Measurements from ENCODE around the gene SH3BP1. TPM values are rescaled to one million over a fixed set of nuclear protein-coding genes. Genes with fewer than 3 reads are reported as not detected.

Gene SH3BP1
- total and polyA plus RNA-seq, 4 donors, result 14.8 to 20.2 (median 18.0) TPM

GRCh38 chr22:37686002-37686982, 46.8 kb downstream of the SH3BP1 start, which contains the start of gene NOL12:
TSS of gene NOL12 (plus strand) at chr22:37686343. CDS start at chr22:37686393, 50 bp downstream.
- H3K4me1 ChIP-seq (ENCODE audit: control insufficient read depth in 5 of 5, insufficient read depth in 5 of 5, low read length in 5 of 5), result peaks cover 0 to 10% (median 4%) of the 10 kb centered on the region in 5 donors
- peak within 1 kb of the TSS; percentile 77 to 92 for H3K27ac ChIP-seq (ENCODE audit: low read depth in 1 of 2, low read length in 1 of 2)
- ATAC-seq (ENCODE audit: insufficient read depth, low FRiP score) (peak; percentile 86), DNase-seq (peak; percentile 90 to 95 (median 93))
- H3K27me3 ChIP-seq (ENCODE audit: control insufficient read depth in 3 of 3, insufficient read depth in 3 of 3, low read length in 2 of 3), result no peaks in the 10 kb centered on the region
- peak within 1 kb of the TSS; percentile 91 for H3K4me3 ChIP-seq
- WGBS, 2 donors, result 2 to 4% methylated on average over 52 to 62 of the region's 62 CpGs
- H3K9ac ChIP-seq (ENCODE audit: insufficient read depth in 1 of 2, low read length in 2 of 2), result peak within 1 kb of the TSS; percentile 50 to 71
- H3K9me3 ChIP-seq (ENCODE audit: control insufficient read depth in 4 of 4, insufficient read depth in 3 of 4, low read length in 3 of 4), result no peaks in the 10 kb centered on the region
- peaks cover 0 to 24% (median 9%) of the 10 kb centered on the region in 4 donors for H3K36me3 ChIP-seq (ENCODE audit: control insufficient read depth in 4 of 4, insufficient read depth in 4 of 4, low read length in 4 of 4)
- TF ChIP-seq CTCF (IDR thresholded peaks at IDR 0.05; ENCODE audit: control extremely low read depth, extremely low read depth), result no peak

- no peaks in the 10 kb centered on the region for H3K27me3 ChIP-seq (ENCODE audit: control insufficient read depth in 3 of 3, insufficient read depth in 3 of 3, low read length in 2 of 3)
- H3K4me1 ChIP-seq (ENCODE audit: control insufficient read depth in 5 of 5, insufficient read depth in 5 of 5, low read length in 5 of 5), result peaks cover 0 to 9% (median 4%) of the 10 kb centered on the region in 5 donors
- no peak overlapping the region for H3K27ac ChIP-seq (ENCODE audit: low read depth in 1 of 2, low read length in 1 of 2)
- TF ChIP-seq CTCF (IDR thresholded peaks at IDR 0.05; ENCODE audit: control extremely low read depth, extremely low read depth), result no peak
- H3K4me3 ChIP-seq, result no peak overlapping the region
- WGBS, 2 donors, result 94% methylated on average over 7 of the region's 7 CpGs
- ATAC-seq (ENCODE audit: insufficient read depth, low FRiP score), result no peak
- no peak overlapping the region for H3K9ac ChIP-seq (ENCODE audit: insufficient read depth in 1 of 2, low read length in 2 of 2)
- no peaks in the 10 kb centered on the region for H3K9me3 ChIP-seq (ENCODE audit: control insufficient read depth in 4 of 4, insufficient read depth in 3 of 4, low read length in 3 of 4)
- no peak for DNase-seq
- peaks cover 11 to 49% (median 15%) of the 10 kb centered on the region in 4 donors for H3K36me3 ChIP-seq (ENCODE audit: control insufficient read depth in 4 of 4, insufficient read depth in 4 of 4, low read length in 4 of 4)
Measured at GRCh38 chr22:37690407-37690806, 50.9 kb downstream of the SH3BP1 start.

GRCh38 chr22:37690901-37691504, 51.5 kb downstream of the SH3BP1 start:
- Histone ChIP-seq H3K9ac (ENCODE audit: insufficient read depth in 1 of 2, low read length in 2 of 2) (no peak overlapping the region), H3K36me3 (ENCODE audit: control insufficient read depth in 4 of 4, insufficient read depth in 4 of 4, low read length in 4 of 4) (peaks cover 11 to 49% (median 15%) of the 10 kb centered on the region in 4 donors), H3K4me3 (no peak overlapping the region), H3K4me1 (ENCODE audit: control insufficient read depth in 5 of 5, insufficient read depth in 5 of 5, low read length in 5 of 5) (peaks cover 0 to 7% (median 4%) of the 10 kb centered on the region in 5 donors), H3K27me3 (ENCODE audit: control insufficient read depth in 3 of 3, insufficient read depth in 3 of 3, low read length in 2 of 3) (no peaks in the 10 kb centered on the region), H3K27ac (ENCODE audit: low read depth in 1 of 2, low read length in 1 of 2) (no peak overlapping the region), H3K9me3 (ENCODE audit: control insufficient read depth in 4 of 4, insufficient read depth in 3 of 4, low read length in 3 of 4) (no peaks in the 10 kb centered on the region)
- no peak for ATAC-seq (ENCODE audit: insufficient read depth, low FRiP score)
- 96% methylated on average over 18 of the region's 18 CpGs for WGBS, 2 donors
- no peak for TF ChIP-seq CTCF (IDR thresholded peaks at IDR 0.05; ENCODE audit: control extremely low read depth, extremely low read depth)
- DNase-seq, result no peak

All from lung (tissue), 12 donors.